HG03575 (cell line): Measurements from ENCODE around the gene OR13J1.
"Not testable (repeated sequence)": the region's sequence is repeated elsewhere in the genome, so short reads cannot be mapped to it uniquely, and the experiment has no call there.

Experiments
- ATAC-seq: cut with Tn5 transposase; IDR thresholded peaks from one replicate; pipeline ENCODE4 v1.9.1; 2021; ENCODE audit not compliant: unreplicated experiment, insufficient number of reproducible peaks, low FRiP score; ENCODE audit errors: extremely low read depth

The OR13J1 gene

GRCh38 chr9:35870351-35870923, at the start of gene OR13J1:
TSS of gene OR13J1 (minus strand) at chr9:35870401. CDS start at chr9:35870401, 0 bp downstream.
- ATAC-seq: no peak

- no peak for ATAC-seq
Observed at GRCh38 chr9:35919212-35920008, 49.2 kb upstream of the OR13J1 start.

- ATAC-seq: no peak
Observed at GRCh38 chr9:35918780-35919179, 48.6 kb upstream of the OR13J1 start.

GRCh38 chr9:35917261-35917660, 47.1 kb upstream of the OR13J1 start:
- no peak for ATAC-seq

- no peak for ATAC-seq
Observed at GRCh38 chr9:35915681-35916294, 45.6 kb upstream of the OR13J1 start.

GRCh38 chr9:35914301-35914807, 44.2 kb upstream of the OR13J1 start:
- ATAC-seq: no peak

- not testable (repeated sequence) for ATAC-seq
Observed at GRCh38 chr9:35913429-35913828, 43.2 kb upstream of the OR13J1 start.

- no peak for ATAC-seq
Observed at GRCh38 chr9:35912791-35913400, 42.7 kb upstream of the OR13J1 start.

- no peak for ATAC-seq
Observed at GRCh38 chr9:35911690-35912089, 41.5 kb upstream of the OR13J1 start.

GRCh38 chr9:35910613-35911359, 40.6 kb upstream of the OR13J1 start:
- ATAC-seq: no peak

GRCh38 chr9:35909687-35910612, 39.7 kb upstream of the OR13J1 start:
- no peak for ATAC-seq

- ATAC-seq: no peak
Observed at GRCh38 chr9:35909274-35909673, 39.1 kb upstream of the OR13J1 start, which contains the start of gene SPAAR. TSS of gene SPAAR (plus strand) at chr9:35909490. CDS start at chr9:35910464, 974 bp downstream.

- ATAC-seq: no peak
Observed at GRCh38 chr9:35908504-35909125, 38.4 kb upstream of the OR13J1 start.

- no peak for ATAC-seq
Observed at GRCh38 chr9:35907711-35908503, 37.7 kb upstream of the OR13J1 start.

- no peak for ATAC-seq
Observed at GRCh38 chr9:35906923-35907699, 36.9 kb upstream of the OR13J1 start.
